DOHH2 (cell line): Measurements from ENCODE around the gene NNT.

Experiments
- EZH2phosphoT487 ChIP-seq: fragments of 200-600 bp; sonication (generic); IDR thresholded peaks from 2 replicates; pipeline ENCODE4 v1.6.1; 2017; ENCODE audit warnings: borderline replicate concordance, mild to moderate bottlenecking, antibody characterized with exemption, low read length, moderate library complexity, mixed read lengths
- TF ChIP-seq, protein P1 (sequence below): fragments of 200-600 bp; sonication (generic); IDR thresholded peaks from one replicate; pipeline ENCODE4 v1.5.1; 2014; ENCODE audit warnings: antibody characterized with exemption, mild to moderate bottlenecking, low read depth, low read length; ENCODE audit not compliant: poor library complexity, severe bottlenecking

DNA sequence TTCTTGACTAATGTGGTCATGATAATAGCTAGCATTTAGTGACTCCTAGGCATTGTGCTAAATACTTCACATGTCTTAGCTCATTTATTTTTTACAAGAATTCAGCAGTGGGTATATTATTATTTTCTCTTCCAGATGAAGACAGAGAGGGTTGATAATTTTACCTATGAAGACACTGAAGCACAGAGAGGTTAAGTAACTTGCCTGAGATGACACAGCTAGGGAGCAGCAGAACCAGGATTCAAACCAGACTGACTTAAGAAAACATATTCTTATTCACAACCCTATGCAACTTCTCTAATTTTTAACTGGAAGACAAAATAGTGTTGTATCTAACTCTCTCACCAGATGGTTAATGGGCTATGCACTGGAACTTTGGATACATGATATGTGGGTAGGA lies 44.8 kb downstream of the NNT start:
- TF ChIP-seq, protein P1, sequence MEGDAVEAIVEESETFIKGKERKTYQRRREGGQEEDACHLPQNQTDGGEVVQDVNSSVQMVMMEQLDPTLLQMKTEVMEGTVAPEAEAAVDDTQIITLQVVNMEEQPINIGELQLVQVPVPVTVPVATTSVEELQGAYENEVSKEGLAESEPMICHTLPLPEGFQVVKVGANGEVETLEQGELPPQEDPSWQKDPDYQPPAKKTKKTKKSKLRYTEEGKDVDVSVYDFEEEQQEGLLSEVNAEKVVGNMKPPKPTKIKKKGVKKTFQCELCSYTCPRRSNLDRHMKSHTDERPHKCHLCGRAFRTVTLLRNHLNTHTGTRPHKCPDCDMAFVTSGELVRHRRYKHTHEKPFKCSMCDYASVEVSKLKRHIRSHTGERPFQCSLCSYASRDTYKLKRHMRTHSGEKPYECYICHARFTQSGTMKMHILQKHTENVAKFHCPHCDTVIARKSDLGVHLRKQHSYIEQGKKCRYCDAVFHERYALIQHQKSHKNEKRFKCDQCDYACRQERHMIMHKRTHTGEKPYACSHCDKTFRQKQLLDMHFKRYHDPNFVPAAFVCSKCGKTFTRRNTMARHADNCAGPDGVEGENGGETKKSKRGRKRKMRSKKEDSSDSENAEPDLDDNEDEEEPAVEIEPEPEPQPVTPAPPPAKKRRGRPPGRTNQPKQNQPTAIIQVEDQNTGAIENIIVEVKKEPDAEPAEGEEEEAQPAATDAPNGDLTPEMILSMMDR, result no peak
- TF ChIP-seq EZH2phosphoT487, result no peak
